ENCODE measurements around the gene ZFAND3. TPM values are rescaled to one million over a fixed set of nuclear protein-coding genes. Genes with fewer than 3 reads are reported as not detected.

Gene ZFAND3
- polyA plus RNA-seq, 3 donors = 11.5 to 21.1 (median 11.7) TPM

DNA sequence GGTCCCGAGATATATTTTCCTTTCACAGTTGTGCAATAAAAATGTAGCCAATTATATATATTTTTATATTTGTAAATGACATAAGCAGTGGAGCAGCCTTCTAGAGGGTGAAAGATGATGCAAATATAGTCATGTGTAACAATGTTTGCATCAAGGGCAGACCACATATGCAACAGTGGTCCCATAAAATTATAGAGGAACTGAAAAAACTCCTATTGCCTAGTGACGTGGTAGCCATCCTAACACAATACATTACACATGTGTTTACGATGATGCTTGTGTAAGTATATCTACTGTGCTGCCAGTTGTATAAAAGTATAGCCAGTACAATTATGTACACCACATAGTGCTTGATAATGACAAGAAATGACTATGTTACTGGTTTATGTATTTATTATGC, 162.8 kb downstream of the ZFAND3 start:
- Mint-ChIP-seq H3K27ac (peak overlapping the region in 5 of 7 donors; percentile 8 to 65 (median 47)), H3K36me3 (peaks cover 0 to 4% of the 10 kb centered on the region in 2 donors), H3K4me1 (peaks cover 38% of the 10 kb centered on the region), H3K4me3 (no peak overlapping the region), H3K9me3 (no peaks in the 10 kb centered on the region), H3K27me3 (ENCODE audit: low read depth in 3 of 3) (no peaks in the 10 kb centered on the region)
- Histone ChIP-seq H3K9me3 (replicated peaks in 1 of 2; ENCODE audit: control insufficient read depth in 1 of 2, insufficient read depth in 1 of 2, low read length in 2 of 2) (no peaks in the 10 kb centered on the region), H3K4me3 (replicated peaks in 1 of 3; ENCODE audit: low read depth in 2 of 3, low read length in 3 of 3) (no peak overlapping the region), H3K27me3 (ENCODE audit: control insufficient read depth in 2 of 2, insufficient read depth in 2 of 2, low read length in 2 of 2) (no peaks in the 10 kb centered on the region), H3K9ac (ENCODE audit: insufficient read depth, low read length, poor library complexity, severe bottlenecking) (no peak overlapping the region), H2AFZ (ENCODE audit: insufficient read depth, low read depth, low read length, poor library complexity, severe bottlenecking) (no peak overlapping the region), H3K36me3 (replicated peaks in 1 of 2; ENCODE audit: control insufficient read depth in 1 of 2, insufficient read depth in 2 of 2, low read length in 2 of 2) (no peaks in the 10 kb centered on the region), H3K4me2 (replicated peaks; ENCODE audit: extremely low read depth, low read length, poor library complexity, severe bottlenecking) (no peak overlapping the region), H3K4me1 (ENCODE audit: control insufficient read depth in 1 of 2, insufficient read depth in 2 of 2, low read length in 2 of 2) (no peaks in the 10 kb centered on the region), H3K27ac (ENCODE audit: low read depth in 1 of 2, low read length in 2 of 2) (no peak overlapping the region), H4K20me1 (ENCODE audit: insufficient read depth, low read length) (peaks cover 100% of the 10 kb centered on the region), H3K79me2 (ENCODE audit: insufficient read depth, low read length) (peaks cover 95% of the 10 kb centered on the region)
- no CpG with 5 or more reads among the region's 3 CpGs for WGBS (ENCODE audit: insufficient coverage)
- TF ChIP-seq, protein P1, sequence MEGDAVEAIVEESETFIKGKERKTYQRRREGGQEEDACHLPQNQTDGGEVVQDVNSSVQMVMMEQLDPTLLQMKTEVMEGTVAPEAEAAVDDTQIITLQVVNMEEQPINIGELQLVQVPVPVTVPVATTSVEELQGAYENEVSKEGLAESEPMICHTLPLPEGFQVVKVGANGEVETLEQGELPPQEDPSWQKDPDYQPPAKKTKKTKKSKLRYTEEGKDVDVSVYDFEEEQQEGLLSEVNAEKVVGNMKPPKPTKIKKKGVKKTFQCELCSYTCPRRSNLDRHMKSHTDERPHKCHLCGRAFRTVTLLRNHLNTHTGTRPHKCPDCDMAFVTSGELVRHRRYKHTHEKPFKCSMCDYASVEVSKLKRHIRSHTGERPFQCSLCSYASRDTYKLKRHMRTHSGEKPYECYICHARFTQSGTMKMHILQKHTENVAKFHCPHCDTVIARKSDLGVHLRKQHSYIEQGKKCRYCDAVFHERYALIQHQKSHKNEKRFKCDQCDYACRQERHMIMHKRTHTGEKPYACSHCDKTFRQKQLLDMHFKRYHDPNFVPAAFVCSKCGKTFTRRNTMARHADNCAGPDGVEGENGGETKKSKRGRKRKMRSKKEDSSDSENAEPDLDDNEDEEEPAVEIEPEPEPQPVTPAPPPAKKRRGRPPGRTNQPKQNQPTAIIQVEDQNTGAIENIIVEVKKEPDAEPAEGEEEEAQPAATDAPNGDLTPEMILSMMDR (IDR thresholded peaks at IDR 0.05) = no peak
- DNase-seq = peak; percentile 37 to 64 (median 39)
- intact Hi-C loops (cut with micrococcal nuclease) = no loop called here

DNA sequence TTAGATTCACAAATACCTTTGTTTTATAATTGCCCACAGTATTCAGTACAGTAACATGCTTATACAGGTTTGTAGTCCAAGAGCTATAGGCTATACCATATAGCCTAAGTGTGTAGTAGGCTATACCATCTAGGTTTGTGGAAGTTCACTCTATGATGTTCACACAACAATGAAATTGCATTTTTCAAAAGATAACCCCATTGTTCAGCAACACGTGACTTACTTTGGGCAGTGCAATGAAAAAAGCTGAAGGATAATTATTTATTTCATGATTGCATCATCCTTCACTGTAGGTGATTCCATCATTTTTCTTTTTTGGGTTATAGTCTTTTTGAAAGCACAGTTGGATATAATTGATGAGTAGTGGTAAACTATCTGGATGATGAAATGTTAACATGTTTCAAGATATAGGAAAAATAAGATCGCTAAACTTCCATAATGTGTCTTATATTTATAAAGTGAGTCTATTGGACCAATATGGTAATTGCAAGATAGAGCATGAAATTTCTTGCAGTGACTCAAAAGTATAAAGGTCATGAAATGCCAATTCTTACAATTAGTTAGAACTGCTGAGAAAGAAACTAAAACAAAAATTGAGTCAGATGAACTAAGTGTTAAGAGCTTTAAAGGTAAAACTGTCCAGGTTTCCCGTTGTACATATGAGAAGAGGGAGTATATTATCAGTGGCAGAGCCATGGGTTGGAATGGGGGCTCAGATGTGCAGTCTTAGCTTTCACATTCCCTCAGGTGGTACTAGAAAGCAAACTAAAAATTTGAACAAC, 164.4 kb downstream of the ZFAND3 start:
- Mint-ChIP-seq H3K4me3 (no peak overlapping the region), H3K4me1 (peaks cover 35% of the 10 kb centered on the region), H3K36me3 (peaks cover 0 to 4% of the 10 kb centered on the region in 2 donors), H3K27ac (peak overlapping the region in 6 of 7 donors; percentile 27 to 57 (median 40)), H3K9me3 (no peaks in the 10 kb centered on the region), H3K27me3 (ENCODE audit: low read depth in 3 of 3) (no peaks in the 10 kb centered on the region)
- no peak for DNase-seq
- H3K27me3 ChIP-seq (ENCODE audit: control insufficient read depth in 2 of 2, insufficient read depth in 2 of 2, low read length in 2 of 2) = no peaks in the 10 kb centered on the region
- no peaks in the 10 kb centered on the region for H3K4me1 ChIP-seq (ENCODE audit: control insufficient read depth in 1 of 2, insufficient read depth in 2 of 2, low read length in 2 of 2)
- H3K27ac ChIP-seq (ENCODE audit: low read depth in 1 of 2, low read length in 2 of 2) = no peak overlapping the region
- H3K4me3 ChIP-seq (replicated peaks in 1 of 3; ENCODE audit: low read depth in 2 of 3, low read length in 3 of 3) = no peak overlapping the region
- intact Hi-C loops (cut with micrococcal nuclease) = no loop called here
- peaks cover 100% of the 10 kb centered on the region for H4K20me1 ChIP-seq (ENCODE audit: insufficient read depth, low read length)
- no CpG with 5 or more reads among the region's 3 CpGs for WGBS (ENCODE audit: insufficient coverage)
- no peak overlapping the region for H2AFZ ChIP-seq (ENCODE audit: insufficient read depth, low read depth, low read length, poor library complexity, severe bottlenecking)
- H3K9ac ChIP-seq (ENCODE audit: insufficient read depth, low read length, poor library complexity, severe bottlenecking) = no peak overlapping the region
- no peaks in the 10 kb centered on the region for H3K36me3 ChIP-seq (replicated peaks in 1 of 2; ENCODE audit: control insufficient read depth in 1 of 2, insufficient read depth in 2 of 2, low read length in 2 of 2)
- no peak overlapping the region for H3K4me2 ChIP-seq (replicated peaks; ENCODE audit: extremely low read depth, low read length, poor library complexity, severe bottlenecking)
- H3K79me2 ChIP-seq (ENCODE audit: insufficient read depth, low read length) = peaks cover 95% of the 10 kb centered on the region
- TF ChIP-seq, protein P1 (IDR thresholded peaks at IDR 0.05) = no peak
- H3K9me3 ChIP-seq (replicated peaks in 1 of 2; ENCODE audit: control insufficient read depth in 1 of 2, insufficient read depth in 1 of 2, low read length in 2 of 2) = no peaks in the 10 kb centered on the region

All from CD14-positive monocyte (primary cell).